Renal pelvis (tissue), 4 donors: ENCODE measurements around the gene TEF. TPM values are rescaled to one million over a fixed set of nuclear protein-coding genes. Genes with fewer than 3 reads are reported as not detected.
A peak's percentile ranks its signal among the peaks of the same experiment; 100 is the strongest.
"Not testable (repeated sequence)": the region's sequence is repeated elsewhere in the genome, so short reads cannot be mapped to it uniquely, and the experiment has no call there.

Source experiments
- DNase-seq: peaks from one replicate; pipeline ENCODE4 v3.0.0-alpha.2; 2013
- polyA plus RNA-seq, 3 donors: library from polyadenylated mRNA; unstranded; fragments of 120-200 nt; gene quantifications; one replicate each; pipeline ENCODE4 v1.2.1, GENCODE V29; 2013; ENCODE audit not compliant: insufficient read length in 3 of 3

The TEF gene
- polyA plus RNA-seq, 3 donors, result 14.4 to 18.5 (median 17.8) TPM

GRCh38 chr22:41415554-41415953, 33.8 kb downstream of the TEF start:
- DNase-seq, result no peak

- DNase-seq, result no peak
Measured at GRCh38 chr22:41417622-41418390, 36.1 kb downstream of the TEF start.

GRCh38 chr22:41418717-41419116, 37.0 kb downstream of the TEF start:
- DNase-seq, result no peak

GRCh38 chr22:41425660-41426365, 44.1 kb downstream of the TEF start:
- DNase-seq, result no peak

GRCh38 chr22:41429232-41429950, 47.6 kb downstream of the TEF start:
- no peak for DNase-seq

- DNase-seq, result no peak
Measured at GRCh38 chr22:41429951-41430332, 48.2 kb downstream of the TEF start.

- DNase-seq, result no peak
Measured at GRCh38 chr22:41431656-41432055, 49.9 kb downstream of the TEF start.

GRCh38 chr22:41433480-41433879, 51.7 kb downstream of the TEF start:
- DNase-seq, result not testable (repeated sequence)

- not testable (repeated sequence) for DNase-seq
Measured at GRCh38 chr22:41434361-41435003, 52.7 kb downstream of the TEF start.

GRCh38 chr22:41435560-41435959, 53.8 kb downstream of the TEF start:
- DNase-seq, result no peak

GRCh38 chr22:41436322-41437113, 54.8 kb downstream of the TEF start:
- no peak for DNase-seq

GRCh38 chr22:41437198-41437597, 55.5 kb downstream of the TEF start:
- no peak for DNase-seq

GRCh38 chr22:41440511-41440910, 58.8 kb downstream of the TEF start:
- not testable (repeated sequence) for DNase-seq

- no peak for DNase-seq
Measured at GRCh38 chr22:41442240-41442792, 60.6 kb downstream of the TEF start.

GRCh38 chr22:41444360-41445128, 62.8 kb downstream of the TEF start:
- DNase-seq, result peak; percentile 98

- DNase-seq, result no peak
Measured at GRCh38 chr22:41445129-41446056, 63.7 kb downstream of the TEF start.

GRCh38 chr22:41446057-41446501, 64.3 kb downstream of the TEF start:
- no peak for DNase-seq

- peak; percentile 95 for DNase-seq
Measured at GRCh38 chr22:41446639-41447434, 65.1 kb downstream of the TEF start, which contains the start of gene TOB2. Gene TOB2 (minus strand): TSS chr22:41446801. CDS start chr22:41437345, 9,456 bp downstream.
